ENCODE measurements around the gene RABL6.

RABL6 gene

DNA sequence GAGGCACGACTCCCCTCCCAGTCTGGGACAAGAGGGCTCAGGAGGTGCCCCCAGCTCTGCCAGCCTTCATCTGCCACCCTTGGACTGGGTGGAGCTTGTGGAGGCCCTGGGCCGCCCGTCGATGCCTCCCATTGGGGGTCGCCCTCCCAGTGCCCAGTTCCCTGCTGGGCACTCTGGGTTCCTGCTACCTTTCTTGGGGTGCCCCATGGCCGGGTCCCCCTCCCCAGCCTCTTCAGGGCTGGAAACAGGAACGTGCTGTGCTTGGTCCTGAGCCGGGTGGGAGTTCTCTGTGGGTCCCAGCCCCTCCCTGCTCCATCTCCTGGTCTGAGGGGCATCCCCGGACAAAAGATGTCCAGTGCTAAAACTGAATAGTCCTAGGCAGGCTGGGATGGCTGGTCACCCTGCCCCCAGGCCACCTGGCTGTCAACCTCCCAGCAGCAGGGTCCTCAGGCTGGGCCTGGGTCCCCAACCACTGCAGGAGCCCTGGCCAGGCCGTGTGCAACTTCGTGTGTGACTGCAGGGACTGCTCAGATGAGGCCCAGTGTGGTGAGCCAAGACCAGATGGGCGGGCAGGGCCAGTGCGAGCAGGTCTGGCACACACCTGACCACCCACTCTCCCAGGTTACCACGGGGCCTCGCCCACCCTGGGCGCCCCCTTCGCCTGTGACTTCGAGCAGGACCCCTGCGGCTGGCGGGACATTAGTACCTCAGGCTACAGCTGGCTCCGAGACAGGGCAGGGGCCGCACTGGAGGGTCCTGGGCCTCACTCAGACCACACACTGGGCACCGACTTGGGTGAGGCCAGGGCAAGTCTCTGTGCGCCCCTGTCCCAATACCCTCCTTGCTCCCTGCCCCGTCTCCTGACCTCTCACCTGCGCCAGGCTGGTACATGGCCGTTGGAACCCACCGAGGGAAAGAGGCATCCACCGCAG, 45.2 kb downstream of the RABL6 start:
- TF ChIP-seq, protein P1, sequence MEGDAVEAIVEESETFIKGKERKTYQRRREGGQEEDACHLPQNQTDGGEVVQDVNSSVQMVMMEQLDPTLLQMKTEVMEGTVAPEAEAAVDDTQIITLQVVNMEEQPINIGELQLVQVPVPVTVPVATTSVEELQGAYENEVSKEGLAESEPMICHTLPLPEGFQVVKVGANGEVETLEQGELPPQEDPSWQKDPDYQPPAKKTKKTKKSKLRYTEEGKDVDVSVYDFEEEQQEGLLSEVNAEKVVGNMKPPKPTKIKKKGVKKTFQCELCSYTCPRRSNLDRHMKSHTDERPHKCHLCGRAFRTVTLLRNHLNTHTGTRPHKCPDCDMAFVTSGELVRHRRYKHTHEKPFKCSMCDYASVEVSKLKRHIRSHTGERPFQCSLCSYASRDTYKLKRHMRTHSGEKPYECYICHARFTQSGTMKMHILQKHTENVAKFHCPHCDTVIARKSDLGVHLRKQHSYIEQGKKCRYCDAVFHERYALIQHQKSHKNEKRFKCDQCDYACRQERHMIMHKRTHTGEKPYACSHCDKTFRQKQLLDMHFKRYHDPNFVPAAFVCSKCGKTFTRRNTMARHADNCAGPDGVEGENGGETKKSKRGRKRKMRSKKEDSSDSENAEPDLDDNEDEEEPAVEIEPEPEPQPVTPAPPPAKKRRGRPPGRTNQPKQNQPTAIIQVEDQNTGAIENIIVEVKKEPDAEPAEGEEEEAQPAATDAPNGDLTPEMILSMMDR (IDR thresholded peaks at IDR 0.05; ENCODE audit: low read depth, low read length): no peak
- no peak for DNase-seq (ENCODE audit: low read depth in 2 of 2)
- no peak overlapping the region for H3K4me3 ChIP-seq (replicated peaks in 1 of 2; ENCODE audit: low read depth in 2 of 2, low read length in 2 of 2)

DNA sequence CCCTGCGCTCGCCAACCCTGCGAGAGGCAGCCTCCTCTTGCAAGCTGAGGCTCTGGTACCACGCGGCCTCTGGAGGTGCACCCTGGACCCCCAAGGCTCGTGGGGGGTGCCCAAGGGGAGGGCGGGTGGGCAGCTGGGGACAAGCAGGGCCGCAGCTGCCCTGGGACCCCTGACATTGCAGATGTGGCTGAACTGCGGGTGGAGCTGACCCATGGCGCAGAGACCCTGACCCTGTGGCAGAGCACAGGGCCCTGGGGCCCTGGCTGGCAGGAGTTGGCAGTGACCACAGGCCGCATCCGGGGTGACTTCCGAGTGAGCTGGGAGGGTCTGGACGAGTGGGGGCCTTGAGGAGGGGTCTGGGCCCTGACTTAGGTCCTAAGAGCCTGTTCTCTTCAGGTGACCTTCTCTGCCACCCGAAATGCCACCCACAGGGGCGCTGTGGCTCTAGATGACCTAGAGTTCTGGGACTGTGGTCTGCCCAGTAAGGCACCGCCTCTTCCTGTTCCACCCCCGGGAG, 45.9 kb downstream of the RABL6 start:
- no peak overlapping the region for H3K4me3 ChIP-seq (replicated peaks in 1 of 2; ENCODE audit: low read depth in 2 of 2, low read length in 2 of 2)
- TF ChIP-seq, protein P1 (IDR thresholded peaks at IDR 0.05; ENCODE audit: low read depth, low read length): no peak
- no peak for DNase-seq (ENCODE audit: low read depth in 2 of 2)

DNA sequence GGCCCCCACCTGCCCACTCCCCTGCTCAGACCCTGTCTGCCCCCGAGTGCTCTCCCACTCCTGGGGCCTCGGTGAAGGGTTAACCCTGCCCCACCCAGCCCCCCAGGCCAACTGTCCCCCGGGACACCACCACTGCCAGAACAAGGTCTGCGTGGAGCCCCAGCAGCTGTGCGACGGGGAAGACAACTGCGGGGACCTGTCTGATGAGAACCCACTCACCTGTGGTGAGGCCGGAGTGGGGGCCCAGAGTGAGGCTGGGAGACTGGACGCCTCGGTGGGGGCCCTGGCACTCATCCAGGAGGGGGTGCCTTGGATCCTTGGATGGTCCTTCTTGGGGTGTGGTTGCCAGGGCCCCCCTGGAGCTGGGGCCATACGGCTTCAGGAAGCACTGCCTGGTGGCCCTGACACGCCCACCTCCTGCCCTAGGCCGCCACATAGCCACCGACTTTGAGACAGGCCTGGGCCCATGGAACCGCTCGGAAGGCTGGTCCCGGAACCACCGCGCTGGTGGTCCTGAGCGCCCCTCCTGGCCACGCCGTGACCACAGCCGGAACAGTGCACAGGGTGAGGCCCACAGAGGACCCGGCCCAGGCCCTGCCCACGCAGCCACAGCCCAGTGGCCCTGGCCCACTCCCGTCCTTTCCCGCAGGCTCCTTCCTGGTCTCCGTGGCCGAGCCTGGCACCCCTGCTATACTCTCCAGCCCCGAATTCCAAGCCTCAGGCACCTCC, 46.5 kb downstream of the RABL6 start:
- no peak overlapping the region for H3K4me3 ChIP-seq (replicated peaks in 1 of 2; ENCODE audit: low read depth in 2 of 2, low read length in 2 of 2)
- TF ChIP-seq, protein P1 (IDR thresholded peaks at IDR 0.05; ENCODE audit: low read depth, low read length): no peak
- DNase-seq (ENCODE audit: low read depth in 2 of 2): no peak

DNA sequence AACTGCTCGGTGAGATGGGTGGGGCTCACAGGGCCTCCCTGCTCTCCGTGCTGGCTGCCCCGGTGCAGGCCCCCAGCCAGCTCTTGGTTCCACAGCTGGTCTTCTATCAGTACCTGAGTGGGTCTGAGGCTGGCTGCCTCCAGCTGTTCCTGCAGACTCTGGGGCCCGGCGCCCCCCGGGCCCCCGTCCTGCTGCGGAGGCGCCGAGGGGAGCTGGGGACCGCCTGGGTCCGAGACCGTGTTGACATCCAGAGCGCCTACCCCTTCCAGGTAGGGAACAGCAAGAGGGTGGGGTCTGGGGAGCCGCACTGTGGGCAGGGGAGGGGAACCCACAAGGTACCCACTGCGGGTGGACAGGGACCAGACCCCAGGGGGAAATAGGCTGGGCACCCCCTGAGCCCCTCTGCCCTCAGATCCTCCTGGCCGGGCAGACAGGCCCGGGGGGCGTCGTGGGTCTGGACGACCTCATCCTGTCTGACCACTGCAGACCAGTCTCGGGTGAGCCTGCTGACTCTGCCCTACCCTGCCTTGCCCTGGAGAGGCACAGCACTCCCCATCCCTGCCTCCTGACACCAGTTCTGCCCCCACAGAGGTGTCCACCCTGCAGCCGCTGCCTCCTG, 47.2 kb downstream of the RABL6 start:
- TF ChIP-seq, protein P1 (IDR thresholded peaks at IDR 0.05; ENCODE audit: low read depth, low read length): no peak
- no peak overlapping the region for H3K4me3 ChIP-seq (replicated peaks in 1 of 2; ENCODE audit: low read depth in 2 of 2, low read length in 2 of 2)
- no peak for DNase-seq (ENCODE audit: low read depth in 2 of 2)

DNA sequence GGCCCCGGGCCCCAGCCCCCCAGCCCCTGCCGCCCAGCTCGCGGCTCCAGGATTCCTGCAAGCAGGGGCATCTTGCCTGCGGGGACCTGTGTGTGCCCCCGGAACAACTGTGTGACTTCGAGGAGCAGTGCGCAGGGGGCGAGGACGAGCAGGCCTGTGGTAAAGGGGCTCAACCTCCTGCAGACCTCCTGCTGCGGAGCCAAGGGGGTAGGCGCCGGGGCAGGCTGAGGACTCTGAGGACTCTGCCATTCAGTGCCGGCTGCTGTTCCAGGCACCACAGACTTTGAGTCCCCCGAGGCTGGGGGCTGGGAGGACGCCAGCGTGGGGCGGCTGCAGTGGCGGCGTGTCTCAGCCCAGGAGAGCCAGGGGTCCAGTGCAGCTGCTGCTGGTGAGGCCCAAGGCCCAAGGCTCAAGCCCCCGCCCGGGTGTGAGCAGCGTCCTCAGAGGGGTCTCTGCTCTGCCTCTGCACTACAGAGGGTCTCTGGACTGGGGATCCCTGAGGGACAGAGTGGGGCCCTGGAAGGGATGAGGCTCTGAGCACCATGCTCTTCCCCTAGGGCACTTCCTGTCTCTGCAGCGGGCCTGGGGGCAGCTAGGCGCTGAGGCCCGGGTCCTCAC, 47.8 kb downstream of the RABL6 start:
- TF ChIP-seq, protein P1 (IDR thresholded peaks at IDR 0.05; ENCODE audit: low read depth, low read length): no peak
- H3K4me3 ChIP-seq (replicated peaks in 1 of 2; ENCODE audit: low read depth in 2 of 2, low read length in 2 of 2): no peak overlapping the region
- DNase-seq (ENCODE audit: low read depth in 2 of 2): no peak

DNA sequence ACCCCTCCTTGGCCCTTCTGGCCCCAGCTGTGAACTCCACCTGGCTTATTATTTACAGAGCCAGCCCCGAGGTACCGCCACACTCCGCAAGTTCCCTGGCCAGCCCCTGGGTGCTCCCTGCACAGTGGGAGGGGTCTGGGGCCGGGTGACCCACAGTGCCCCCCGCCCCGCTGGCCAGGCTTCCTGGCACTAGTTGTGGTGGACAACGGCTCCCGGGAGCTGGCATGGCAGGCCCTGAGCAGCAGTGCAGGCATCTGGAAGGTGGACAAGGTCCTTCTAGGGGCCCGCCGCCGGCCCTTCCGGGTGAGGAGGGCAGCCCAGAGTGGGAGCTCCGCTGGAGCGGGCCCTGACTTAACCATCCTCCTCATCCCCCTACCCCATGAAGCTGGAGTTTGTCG, 48.3 kb downstream of the RABL6 start:
- TF ChIP-seq, protein P1 (IDR thresholded peaks at IDR 0.05; ENCODE audit: low read depth, low read length): no peak
- H3K4me3 ChIP-seq (replicated peaks in 1 of 2; ENCODE audit: low read depth in 2 of 2, low read length in 2 of 2): no peak overlapping the region
- no peak for DNase-seq (ENCODE audit: low read depth in 2 of 2)

Measured in cardiac fibroblast (primary cell).